BLaER1 treated with 17β-estradiol and CSF1 and Interleukin-3, amounts not matched to agents 10 nM and 100 nM (cell line): ENCODE data around the gene TMEM190.
A peak's percentile ranks its signal among the peaks of the same experiment; 100 is the strongest.

Source experiments
- H3K27ac ChIP-seq, 11 experiments: shearing (Covaris generic); formaldehyde crosslinking; 2 replicates each; pipeline ENCODE4 v1.8.1; 2022
- H3K27me3 ChIP-seq, 11 experiments: shearing (Covaris generic); formaldehyde crosslinking; 2 replicates each; pipeline ENCODE4 v1.8.1; 2022
- H3K36me3 ChIP-seq, 11 experiments: shearing (Covaris generic); formaldehyde crosslinking; 2 replicates each; pipeline ENCODE4 v1.8.1; 2022
- H3K4me1 ChIP-seq, 10 experiments: shearing (Covaris generic); formaldehyde crosslinking; 2 replicates each; pipeline ENCODE4 v1.8.1; 2022
- H3K4me2 ChIP-seq, 11 experiments: shearing (Covaris generic); formaldehyde crosslinking; 2 replicates each; pipeline ENCODE4 v1.8.1; 2022
- H3K4me3 ChIP-seq, 10 experiments: shearing (Covaris generic); formaldehyde crosslinking; 2 replicates each; pipeline ENCODE4 v1.8.1; 2022
- H3K9ac ChIP-seq, 11 experiments: shearing (Covaris generic); formaldehyde crosslinking; 2 replicates each; pipeline ENCODE4 v1.8.1; 2022
- H3K9me3 ChIP-seq, 11 experiments: shearing (Covaris generic); formaldehyde crosslinking; replicated peaks in 1 of 11; 2 replicates each; pipeline ENCODE4 v1.8.1; 2022
- H4K20me1 ChIP-seq, 11 experiments: shearing (Covaris generic); formaldehyde crosslinking; 2 replicates each; pipeline ENCODE4 v1.8.1; 2022
- Cebpa-rat ChIP-seq, 11 experiments: shearing (Covaris generic); IDR thresholded peaks; 2 replicates each; pipeline ENCODE4 v1.8.1; 2022

Gene TMEM190

GRCh38 chr19:55354698-55355212, 21.9 kb upstream of the TMEM190 start, which contains the start of gene COX6B2:
Gene COX6B2 (minus strand): TSS chr19:55354719. CDS start chr19:55354521, 198 bp downstream.
- Histone ChIP-seq H3K27ac (no peak within 1 kb of the TSS), H3K36me3 (no peaks in the 10 kb centered on the region), H3K27me3 (peaks cover 60 to 76% (median 65%) of the 10 kb centered on the region in 11 experiments), H3K4me3 (peak within 1 kb of the TSS; percentile 47 to 70 (median 54)), H3K4me2 (peak within 1 kb of the TSS; percentile 86 to 99 (median 94)), H3K9me3 (no peaks in the 10 kb centered on the region; a peak in 1 of 22 replicates), H3K9ac (peak within 1 kb of the TSS in 10 of 11 experiments; percentile 7 to 58 (median 38); a peak in 12 of 22 replicates), H3K4me1 (peaks cover 20 to 43% (median 31%) of the 10 kb centered on the region in 10 experiments), H4K20me1 (peaks cover 0 to 13% (median 0%) of the 10 kb centered on the region in 11 experiments; a peak in 4 of 22 replicates)
- no peak for TF ChIP-seq Cebpa-rat (IDR thresholded peaks at IDR 0.05)

GRCh38 chr19:55355213-55355821, 21.3 kb upstream of the TMEM190 start:
- Histone ChIP-seq H3K27me3 (peaks cover 60 to 76% (median 65%) of the 10 kb centered on the region in 11 experiments), H3K4me1 (peaks cover 20 to 40% (median 31%) of the 10 kb centered on the region in 10 experiments), H3K36me3 (no peaks in the 10 kb centered on the region), H4K20me1 (peaks cover 0 to 9% (median 0%) of the 10 kb centered on the region in 11 experiments; a peak in 4 of 22 replicates), H3K4me2 (no peak overlapping the region), H3K27ac (no peak overlapping the region), H3K4me3 (no peak overlapping the region), H3K9me3 (no peaks in the 10 kb centered on the region; a peak in 1 of 22 replicates), H3K9ac (no peak overlapping the region)
- no peak for TF ChIP-seq Cebpa-rat (IDR thresholded peaks at IDR 0.05)

GRCh38 chr19:55358493-55358892, 18.1 kb upstream of the TMEM190 start:
- Histone ChIP-seq H3K27me3 (peaks cover 38 to 51% (median 44%) of the 10 kb centered on the region in 11 experiments), H3K36me3 (no peaks in the 10 kb centered on the region), H3K9ac (no peak overlapping the region), H3K4me1 (peaks cover 3 to 11% (median 4%) of the 10 kb centered on the region in 10 experiments), H3K4me3 (no peak overlapping the region), H3K27ac (no peak overlapping the region), H4K20me1 (peaks cover 0 to under 1% (median 0%) of the 10 kb centered on the region in 11 experiments; a peak in 2 of 22 replicates), H3K4me2 (no peak overlapping the region), H3K9me3 (no peaks in the 10 kb centered on the region; a peak in 1 of 22 replicates)
- no peak for TF ChIP-seq Cebpa-rat (IDR thresholded peaks at IDR 0.05)

GRCh38 chr19:55358943-55359908, 17.4 kb upstream of the TMEM190 start:
- no peaks in the 10 kb centered on the region; a peak in 1 of 22 replicates for H4K20me1 ChIP-seq
- H3K9ac ChIP-seq: no peak overlapping the region
- no peaks in the 10 kb centered on the region for H3K36me3 ChIP-seq
- TF ChIP-seq Cebpa-rat (IDR thresholded peaks at IDR 0.05): no peak
- no peaks in the 10 kb centered on the region; a peak in 1 of 22 replicates for H3K9me3 ChIP-seq
- H3K27me3 ChIP-seq: peaks cover 31 to 44% (median 37%) of the 10 kb centered on the region in 11 experiments
- no peak overlapping the region for H3K4me2 ChIP-seq
- peaks cover 0 to 11% (median 0%) of the 10 kb centered on the region in 10 experiments; a peak in 6 of 20 replicates for H3K4me1 ChIP-seq
- no peak overlapping the region for H3K4me3 ChIP-seq
- no peak overlapping the region for H3K27ac ChIP-seq

GRCh38 chr19:55360902-55361301, 15.7 kb upstream of the TMEM190 start:
- H3K27me3 ChIP-seq: peaks cover 16 to 27% (median 20%) of the 10 kb centered on the region in 11 experiments
- H3K27ac ChIP-seq: no peak overlapping the region
- no peaks in the 10 kb centered on the region; a peak in 1 of 22 replicates for H3K9me3 ChIP-seq
- no peak overlapping the region for H3K9ac ChIP-seq
- no peak for TF ChIP-seq Cebpa-rat (IDR thresholded peaks at IDR 0.05)
- H3K4me2 ChIP-seq: no peak overlapping the region
- peaks cover 0 to 11% (median 0%) of the 10 kb centered on the region in 10 experiments; a peak in 1 of 20 replicates for H3K4me1 ChIP-seq
- H3K4me3 ChIP-seq: no peak overlapping the region
- H4K20me1 ChIP-seq: no peaks in the 10 kb centered on the region
- no peaks in the 10 kb centered on the region for H3K36me3 ChIP-seq

- H3K4me1 ChIP-seq: peaks cover 0 to 8% (median 0%) of the 10 kb centered on the region in 10 experiments; a peak in 1 of 20 replicates
- no peaks in the 10 kb centered on the region for H4K20me1 ChIP-seq
- H3K4me3 ChIP-seq: no peak overlapping the region
- H3K4me2 ChIP-seq: no peak overlapping the region
- peaks cover under 1 to 21% (median 12%) of the 10 kb centered on the region in 11 experiments; a peak in 20 of 22 replicates for H3K27me3 ChIP-seq
- H3K9me3 ChIP-seq: no peaks in the 10 kb centered on the region
- TF ChIP-seq Cebpa-rat (IDR thresholded peaks at IDR 0.05): no peak
- no peak overlapping the region for H3K27ac ChIP-seq
- no peaks in the 10 kb centered on the region for H3K36me3 ChIP-seq
- H3K9ac ChIP-seq: no peak overlapping the region
These were observed 14.2 kb upstream of the TMEM190 start for GRCh38 chr19:55362174-55362989.

- Histone ChIP-seq H3K4me1 (peaks cover 0 to 8% (median 0%) of the 10 kb centered on the region in 10 experiments; a peak in 1 of 20 replicates), H4K20me1 (no peaks in the 10 kb centered on the region; a peak in 1 of 22 replicates), H3K27ac (no peak within 1 kb of the TSS), H3K9me3 (no peaks in the 10 kb centered on the region), H3K27me3 (peaks cover 6 to 25% (median 18%) of the 10 kb centered on the region in 11 experiments), H3K4me2 (no peak within 1 kb of the TSS), H3K9ac (no peak within 1 kb of the TSS), H3K4me3 (no peak within 1 kb of the TSS), H3K36me3 (no peaks in the 10 kb centered on the region)
- no peak for TF ChIP-seq Cebpa-rat (IDR thresholded peaks at IDR 0.05)
These were observed 13.5 kb upstream of the TMEM190 start, which contains the start of gene GARIN5B for GRCh38 chr19:55362990-55363716. Gene GARIN5B (minus strand): TSS chr19:55363260. CDS start chr19:55363066, 194 bp downstream.
